GM19035 (cell line): ENCODE measurements around the gene CMSS1.

Experiments
- ATAC-seq: cut with Tn5 transposase; IDR thresholded peaks from one replicate; pipeline ENCODE4 v1.9.1; 2021; ENCODE audit not compliant: unreplicated experiment

CMSS1 gene

DNA sequence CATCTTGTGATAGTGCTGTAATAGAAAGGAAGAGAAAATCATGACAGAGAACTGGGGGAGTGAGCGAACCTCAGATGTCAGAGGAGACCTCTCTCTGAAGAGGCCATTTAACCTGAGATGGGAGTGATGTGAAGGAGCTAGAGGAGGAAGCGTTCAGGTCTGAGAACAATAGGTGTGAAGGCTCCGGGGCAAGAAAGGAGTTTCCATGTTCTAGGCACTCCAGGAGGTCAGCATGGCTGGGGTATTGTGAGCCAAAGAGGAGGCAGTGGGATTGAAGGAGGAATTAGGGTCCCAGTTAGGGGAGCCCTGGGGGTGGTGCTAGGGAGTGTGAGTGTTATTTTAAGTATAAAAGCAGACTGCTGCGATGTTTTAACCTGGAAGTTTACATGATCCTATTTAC, 305.4 kb downstream of the CMSS1 start:
- ATAC-seq: no peak

DNA sequence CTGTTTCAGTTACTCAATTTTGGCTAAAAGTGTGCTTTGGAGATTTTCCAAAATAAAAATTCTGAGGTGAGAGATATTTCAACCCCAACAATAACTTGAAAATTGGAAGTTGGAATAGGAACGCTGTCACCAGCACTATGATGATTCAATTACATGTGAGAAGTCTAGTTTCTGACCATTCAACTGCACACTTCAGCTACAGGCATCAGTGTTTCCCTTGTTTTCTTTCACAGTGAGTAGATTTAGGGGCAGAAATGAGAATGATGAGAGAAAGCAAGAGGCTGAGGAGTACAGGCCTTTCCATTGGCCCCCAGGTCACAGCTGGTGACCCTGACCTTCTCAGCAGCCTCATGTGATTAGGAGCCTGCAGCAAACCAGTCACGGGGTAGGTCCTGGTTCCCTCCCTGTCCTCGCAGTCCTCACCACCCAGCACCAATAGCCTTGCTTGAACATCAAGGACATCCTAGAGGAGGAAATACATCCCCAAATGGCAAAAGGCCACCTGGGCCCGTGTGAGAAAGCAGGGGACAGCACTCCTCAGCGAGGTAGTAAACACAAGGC, 306.6 kb downstream of the CMSS1 start:
- no peak for ATAC-seq

DNA sequence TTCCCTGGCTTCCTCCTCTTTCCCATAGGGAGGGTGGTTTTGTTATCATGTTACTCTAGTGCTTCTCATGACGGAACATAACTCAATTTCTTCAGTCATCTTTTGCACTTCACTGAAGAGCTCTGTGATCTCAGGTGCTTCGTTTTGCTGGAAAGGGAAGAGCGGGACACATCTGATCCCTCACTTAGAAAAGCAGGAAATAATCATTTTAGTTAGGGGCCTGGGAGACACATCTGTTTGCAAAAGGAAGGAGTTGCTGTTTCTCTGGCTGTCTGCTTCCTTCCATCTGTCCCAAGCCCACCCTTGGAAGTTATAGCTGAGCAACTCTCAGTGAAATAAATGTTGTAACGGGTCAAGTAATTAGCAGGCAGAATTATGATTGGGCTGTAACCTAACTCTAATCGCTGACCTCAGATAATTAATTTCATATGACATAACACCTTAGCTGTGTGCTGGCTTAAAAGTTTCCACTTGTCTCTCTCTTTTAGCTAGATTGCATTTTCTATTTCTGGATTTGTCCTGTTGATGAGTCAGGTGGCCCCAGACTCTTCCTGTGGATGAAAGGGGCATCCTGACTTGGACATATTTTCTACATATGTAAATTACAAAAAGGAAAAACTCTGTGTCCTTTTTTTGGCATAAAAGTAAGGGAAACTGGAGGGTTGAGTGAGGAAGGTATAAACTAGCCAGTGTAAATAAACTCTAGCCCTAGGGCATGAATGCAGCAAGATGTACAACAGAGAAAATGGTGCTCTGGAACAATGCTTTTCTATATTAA, 307.7 kb downstream of the CMSS1 start:
- ATAC-seq: no peak

DNA sequence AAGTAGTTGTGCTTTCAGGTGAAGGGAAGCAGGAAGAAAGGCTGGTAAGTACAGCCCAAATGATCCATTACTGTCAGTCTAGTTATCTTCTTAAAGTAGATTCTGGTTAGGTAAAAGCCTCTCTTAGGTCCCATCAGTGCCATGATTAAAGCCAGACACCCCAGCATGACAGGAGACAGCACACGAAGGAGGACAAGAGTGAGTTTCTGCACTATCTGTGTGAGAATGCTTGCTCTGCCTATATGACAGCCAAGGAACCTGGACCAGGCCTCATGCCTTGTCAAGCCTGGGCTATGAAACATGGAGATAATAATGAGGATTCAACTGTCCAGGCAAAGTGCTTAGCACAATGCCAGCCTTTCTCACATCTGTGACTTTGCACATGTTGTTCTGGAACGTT, 310.1 kb downstream of the CMSS1 start:
- no peak for ATAC-seq

- no peak for ATAC-seq
These were observed 310.9 kb downstream of the CMSS1 start for GRCh38 chr3:100128565-100128964.

GRCh38 chr3:100129941-100130340, 312.3 kb downstream of the CMSS1 start:
- no peak for ATAC-seq

- no peak for ATAC-seq
These were observed 313.6 kb downstream of the CMSS1 start for GRCh38 chr3:100131241-100131640.

GRCh38 chr3:100136921-100137320, 319.3 kb downstream of the CMSS1 start:
- ATAC-seq: no peak

GRCh38 chr3:100140976-100141375, 323.3 kb downstream of the CMSS1 start:
- ATAC-seq: no peak

- no peak for ATAC-seq
These were observed 323.9 kb downstream of the CMSS1 start for GRCh38 chr3:100141586-100141985.

DNA sequence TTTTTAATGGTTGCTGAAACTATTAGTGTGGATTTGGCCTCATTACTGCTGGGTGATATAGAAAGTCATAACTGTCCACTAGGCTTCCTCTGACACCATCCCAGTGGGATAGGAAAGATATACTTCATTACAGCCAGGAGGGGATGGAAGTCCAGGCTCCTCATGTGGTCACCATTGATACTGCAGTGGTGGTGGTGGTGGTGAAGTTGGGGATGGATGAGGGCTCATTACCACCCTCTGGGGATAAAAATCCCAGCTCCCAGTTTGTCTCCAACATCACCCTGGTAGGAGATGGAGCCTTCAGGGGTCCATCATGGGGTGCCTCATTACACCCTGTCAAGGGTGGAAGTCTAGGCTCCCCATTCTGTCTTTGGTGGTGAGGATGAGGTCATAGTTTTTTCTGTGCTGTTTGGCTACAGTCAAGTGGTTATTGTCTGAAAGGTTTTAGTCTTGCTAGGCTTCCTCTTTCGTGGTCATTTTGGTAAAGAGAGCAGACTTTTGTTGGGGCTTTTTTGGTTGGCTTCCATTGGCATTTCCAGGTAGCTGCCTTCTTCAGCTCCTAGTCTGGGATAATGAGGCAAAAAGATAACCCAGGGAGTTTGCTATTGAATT, 326.7 kb downstream of the CMSS1 start:
- no peak for ATAC-seq

- ATAC-seq: no peak
These were observed 331.5 kb downstream of the CMSS1 start for GRCh38 chr3:100149130-100149529.

- ATAC-seq: no peak
These were observed 332.2 kb downstream of the CMSS1 start for GRCh38 chr3:100149713-100150415.

DNA sequence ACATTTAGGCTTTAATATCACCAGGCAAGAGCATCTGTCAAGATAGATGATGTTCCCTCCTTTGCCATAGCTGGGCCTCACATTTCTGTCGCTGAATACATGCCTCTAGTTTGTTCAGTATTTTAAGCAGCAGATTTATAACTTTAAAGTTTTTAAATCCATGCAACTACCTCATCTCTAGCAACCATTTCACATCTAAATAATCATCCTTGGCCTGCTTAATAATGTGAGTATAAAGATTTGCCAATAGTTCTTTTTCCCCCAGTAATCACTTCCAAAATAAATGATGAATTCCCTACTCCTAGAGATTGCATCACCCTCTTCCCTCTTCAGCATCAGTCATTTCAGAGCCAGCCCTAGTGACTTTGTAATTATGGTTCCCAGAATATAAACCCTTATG, 332.8 kb downstream of the CMSS1 start:
- no peak for ATAC-seq

- ATAC-seq: no peak
These were observed 333.5 kb downstream of the CMSS1 start for GRCh38 chr3:100151024-100151707.

- no peak for ATAC-seq
These were observed 336.5 kb downstream of the CMSS1 start for GRCh38 chr3:100154171-100154570.

GRCh38 chr3:100155128-100155527, 337.5 kb downstream of the CMSS1 start:
- no peak for ATAC-seq

GRCh38 chr3:100155590-100155989, 337.9 kb downstream of the CMSS1 start:
- no peak for ATAC-seq

DNA sequence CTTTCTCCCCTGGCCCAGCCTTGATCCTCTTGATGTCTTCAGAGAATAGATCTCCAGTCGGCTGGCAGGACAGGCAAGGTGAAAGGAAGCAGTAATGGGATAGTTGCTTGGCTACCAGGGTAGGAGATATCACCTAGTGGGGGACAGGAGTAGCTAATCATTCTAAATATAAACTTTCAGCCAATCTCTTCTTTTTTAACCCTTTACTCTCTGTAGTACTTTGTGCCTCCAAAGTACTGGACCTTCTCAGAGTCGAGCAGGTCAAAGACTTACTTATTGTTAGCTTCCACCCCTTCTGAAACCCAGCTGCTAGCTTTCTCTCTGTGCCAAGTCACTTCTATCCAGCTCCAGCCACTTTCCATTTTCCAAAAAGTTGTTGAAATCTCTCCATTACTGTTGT, 340.0 kb downstream of the CMSS1 start:
- ATAC-seq: no peak

- no peak for ATAC-seq
These were observed 341.3 kb downstream of the CMSS1 start for GRCh38 chr3:100158918-100159330.
